ENCODE results near the gene USH2A.

Gene USH2A, protein sequence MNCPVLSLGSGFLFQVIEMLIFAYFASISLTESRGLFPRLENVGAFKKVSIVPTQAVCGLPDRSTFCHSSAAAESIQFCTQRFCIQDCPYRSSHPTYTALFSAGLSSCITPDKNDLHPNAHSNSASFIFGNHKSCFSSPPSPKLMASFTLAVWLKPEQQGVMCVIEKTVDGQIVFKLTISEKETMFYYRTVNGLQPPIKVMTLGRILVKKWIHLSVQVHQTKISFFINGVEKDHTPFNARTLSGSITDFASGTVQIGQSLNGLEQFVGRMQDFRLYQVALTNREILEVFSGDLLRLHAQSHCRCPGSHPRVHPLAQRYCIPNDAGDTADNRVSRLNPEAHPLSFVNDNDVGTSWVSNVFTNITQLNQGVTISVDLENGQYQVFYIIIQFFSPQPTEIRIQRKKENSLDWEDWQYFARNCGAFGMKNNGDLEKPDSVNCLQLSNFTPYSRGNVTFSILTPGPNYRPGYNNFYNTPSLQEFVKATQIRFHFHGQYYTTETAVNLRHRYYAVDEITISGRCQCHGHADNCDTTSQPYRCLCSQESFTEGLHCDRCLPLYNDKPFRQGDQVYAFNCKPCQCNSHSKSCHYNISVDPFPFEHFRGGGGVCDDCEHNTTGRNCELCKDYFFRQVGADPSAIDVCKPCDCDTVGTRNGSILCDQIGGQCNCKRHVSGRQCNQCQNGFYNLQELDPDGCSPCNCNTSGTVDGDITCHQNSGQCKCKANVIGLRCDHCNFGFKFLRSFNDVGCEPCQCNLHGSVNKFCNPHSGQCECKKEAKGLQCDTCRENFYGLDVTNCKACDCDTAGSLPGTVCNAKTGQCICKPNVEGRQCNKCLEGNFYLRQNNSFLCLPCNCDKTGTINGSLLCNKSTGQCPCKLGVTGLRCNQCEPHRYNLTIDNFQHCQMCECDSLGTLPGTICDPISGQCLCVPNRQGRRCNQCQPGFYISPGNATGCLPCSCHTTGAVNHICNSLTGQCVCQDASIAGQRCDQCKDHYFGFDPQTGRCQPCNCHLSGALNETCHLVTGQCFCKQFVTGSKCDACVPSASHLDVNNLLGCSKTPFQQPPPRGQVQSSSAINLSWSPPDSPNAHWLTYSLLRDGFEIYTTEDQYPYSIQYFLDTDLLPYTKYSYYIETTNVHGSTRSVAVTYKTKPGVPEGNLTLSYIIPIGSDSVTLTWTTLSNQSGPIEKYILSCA (N-terminal part only)

GRCh38 chr1:216422821-216423520 is at the start of gene USH2A:
USH2A (minus strand) TSS chr1:216423448; CDS start chr1:216422336, 1,112 bp downstream.
- in situ Hi-C loops (cut with MboI; ENCODE audit: low sequenced_read_pairs): no loop called here

GRCh38 chr1:216466162-216466801 is 43.0 kb upstream of the USH2A start:
- in situ Hi-C loops (cut with MboI; ENCODE audit: low sequenced_read_pairs): no loop called here

- in situ Hi-C loops (cut with MboI; ENCODE audit: low sequenced_read_pairs): no loop called here
Measured at GRCh38 chr1:216464489-216464888, 41.2 kb upstream of the USH2A start.

DNA sequence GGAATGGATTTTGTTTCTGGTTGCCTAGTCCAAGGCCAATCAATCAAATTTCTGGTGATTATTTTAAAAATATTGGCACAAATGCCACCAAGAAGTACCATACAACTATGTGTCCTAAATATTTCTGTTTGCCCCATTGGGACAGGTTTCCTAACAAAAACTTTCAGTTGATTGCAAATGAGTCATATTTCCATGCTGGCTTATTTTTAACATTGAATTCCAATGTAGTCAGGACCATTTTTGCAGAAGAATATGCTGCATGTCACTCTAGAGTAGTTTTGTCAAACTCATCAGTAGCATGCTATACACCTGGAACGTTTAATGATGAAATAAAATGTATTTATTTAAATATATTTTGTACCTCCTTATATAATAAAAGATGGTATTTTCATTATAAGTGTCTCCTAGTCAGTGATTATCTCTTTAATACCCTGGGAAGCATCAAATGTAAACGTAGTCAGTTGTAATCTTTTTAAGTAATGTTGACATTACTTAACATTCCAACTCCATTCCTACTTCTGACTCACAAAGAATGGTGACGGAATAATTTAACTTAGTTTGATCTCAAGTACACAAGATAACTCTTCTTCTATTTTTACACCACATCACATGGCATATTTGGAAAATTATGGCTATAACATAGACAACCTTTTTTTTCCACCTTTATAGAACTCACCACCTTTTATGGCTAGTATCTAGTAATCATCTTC is 39.0 kb upstream of the USH2A start:
- in situ Hi-C loops (cut with MboI; ENCODE audit: low sequenced_read_pairs): no loop called here

DNA sequence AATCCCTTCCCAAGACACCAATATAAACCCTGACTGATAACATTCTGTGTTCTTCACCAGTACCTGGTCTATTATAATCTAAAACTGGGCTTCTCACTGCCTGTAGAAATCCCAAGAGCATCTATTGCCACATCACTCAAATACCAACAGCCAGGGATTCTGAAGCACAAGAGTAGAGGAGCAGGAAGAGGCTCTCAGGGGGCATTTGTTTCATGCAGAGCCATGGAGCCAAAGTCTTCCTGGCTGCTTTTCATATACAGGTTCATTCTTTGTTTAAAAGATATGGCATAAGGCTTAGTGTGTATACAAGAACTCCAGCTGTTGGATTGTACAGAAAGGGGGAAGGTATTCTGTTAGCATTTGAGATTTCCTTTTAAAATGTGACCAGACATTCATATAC is 38.2 kb upstream of the USH2A start:
- in situ Hi-C loops (cut with MboI; ENCODE audit: low sequenced_read_pairs): no loop called here

DNA sequence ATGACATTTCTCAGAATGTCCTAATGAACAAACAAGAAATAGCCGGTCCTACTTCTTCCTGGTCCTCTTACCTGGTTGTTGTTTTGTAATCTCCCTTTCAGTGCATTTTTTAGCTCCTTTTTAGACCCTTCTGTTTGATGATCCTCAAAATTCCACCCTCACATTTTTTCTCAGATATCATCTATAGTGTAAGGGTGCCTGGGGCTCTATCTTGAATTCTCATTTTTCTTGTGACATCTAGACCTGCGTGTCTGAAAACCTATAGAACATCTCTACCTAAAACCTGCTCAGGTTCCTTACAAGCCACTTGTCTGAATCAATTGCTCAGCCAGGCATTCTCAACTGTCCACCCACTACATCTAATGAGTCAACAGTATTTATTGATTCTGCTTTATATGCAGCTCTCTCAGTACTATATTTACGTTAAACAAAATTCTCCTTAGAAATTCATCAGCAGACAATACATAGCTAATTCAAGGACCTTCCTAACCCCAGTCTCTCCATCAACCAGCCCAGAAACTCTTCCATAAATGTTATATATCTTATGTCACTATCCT is 36.5 kb upstream of the USH2A start:
- in situ Hi-C loops (cut with MboI; ENCODE audit: low sequenced_read_pairs): no loop called here

DNA sequence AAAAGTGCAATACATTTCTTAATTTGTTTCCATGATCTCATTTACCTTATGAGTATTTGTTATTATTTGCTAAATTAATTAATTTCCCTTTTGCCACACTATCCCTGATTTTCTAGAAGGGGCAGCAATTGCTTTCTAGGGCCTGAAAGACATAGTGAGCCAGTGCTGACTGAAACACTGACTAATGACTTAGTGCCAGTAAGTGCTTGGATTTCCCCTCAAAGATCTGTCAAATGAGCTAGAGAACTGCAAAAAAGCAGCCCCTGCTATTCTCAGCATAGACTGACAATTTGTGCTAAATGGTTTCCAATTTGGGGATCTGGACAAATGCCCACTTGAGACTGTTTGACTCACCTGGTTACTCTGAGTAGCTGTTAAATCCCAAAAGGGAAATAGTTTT is 35.6 kb upstream of the USH2A start:
- in situ Hi-C loops (cut with MboI; ENCODE audit: low sequenced_read_pairs): no loop called here

DNA sequence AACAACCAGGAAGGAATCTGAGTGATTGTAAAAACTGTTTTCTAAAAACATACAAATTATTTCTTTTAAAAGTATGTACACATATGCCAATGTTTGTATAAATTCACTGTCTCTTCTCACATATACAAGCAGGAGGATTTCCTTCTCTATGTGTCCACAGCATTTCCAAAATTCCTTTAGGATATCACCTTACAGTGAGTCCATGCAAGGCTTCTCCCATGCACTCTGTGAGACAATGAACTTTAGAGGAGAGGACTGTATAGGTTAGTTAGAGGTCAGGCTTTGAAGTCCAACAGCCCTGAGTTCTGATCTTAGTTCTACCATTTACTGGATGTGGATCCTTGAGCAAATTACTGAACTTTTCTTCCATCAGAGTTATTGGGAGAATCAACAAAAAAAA is 34.1 kb upstream of the USH2A start:
- in situ Hi-C loops (cut with MboI; ENCODE audit: low sequenced_read_pairs): no loop called here

- in situ Hi-C loops (cut with MboI; ENCODE audit: low sequenced_read_pairs): no loop called here
Measured at GRCh38 chr1:216456682-216457081, 33.4 kb upstream of the USH2A start.

DNA sequence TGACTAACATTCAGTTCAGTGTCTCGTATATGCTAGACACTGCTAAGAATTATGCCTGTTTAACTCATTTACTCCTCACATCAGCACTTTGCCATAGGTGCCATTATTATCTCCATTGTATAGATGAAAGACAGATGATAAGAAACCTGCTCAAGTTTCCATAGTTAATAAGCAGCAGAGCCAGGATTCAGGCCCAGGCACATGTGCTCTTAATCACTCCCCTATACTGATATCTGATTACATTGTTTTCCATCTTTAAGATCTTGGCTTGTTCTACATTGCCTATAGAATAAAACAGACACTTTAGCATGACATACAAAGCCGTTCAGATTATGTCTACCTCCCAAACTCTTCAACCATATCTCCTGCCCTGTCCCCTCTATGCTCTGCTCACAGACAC is 30.5 kb upstream of the USH2A start:
- in situ Hi-C loops (cut with MboI; ENCODE audit: low sequenced_read_pairs): no loop called here

DNA sequence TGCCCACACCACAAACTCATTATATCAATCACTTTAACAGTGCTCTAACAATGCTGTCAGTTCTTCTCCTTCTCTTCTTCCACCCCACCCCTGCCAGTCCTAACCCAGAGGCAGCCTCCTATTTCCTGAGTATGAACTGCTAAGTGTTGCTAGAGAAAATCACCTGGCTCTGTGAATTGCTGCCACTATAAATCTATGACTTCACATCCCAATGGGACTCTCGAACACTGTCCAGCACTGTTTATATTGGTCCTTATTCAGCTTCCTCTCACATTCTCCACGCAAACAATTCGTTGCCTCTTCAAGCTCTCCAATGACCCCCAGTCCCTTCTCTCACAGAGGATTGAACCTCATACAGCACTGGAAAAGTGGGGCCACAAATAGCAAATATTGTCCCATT is 27.0 kb upstream of the USH2A start:
- in situ Hi-C loops (cut with MboI; ENCODE audit: low sequenced_read_pairs): no loop called here

DNA sequence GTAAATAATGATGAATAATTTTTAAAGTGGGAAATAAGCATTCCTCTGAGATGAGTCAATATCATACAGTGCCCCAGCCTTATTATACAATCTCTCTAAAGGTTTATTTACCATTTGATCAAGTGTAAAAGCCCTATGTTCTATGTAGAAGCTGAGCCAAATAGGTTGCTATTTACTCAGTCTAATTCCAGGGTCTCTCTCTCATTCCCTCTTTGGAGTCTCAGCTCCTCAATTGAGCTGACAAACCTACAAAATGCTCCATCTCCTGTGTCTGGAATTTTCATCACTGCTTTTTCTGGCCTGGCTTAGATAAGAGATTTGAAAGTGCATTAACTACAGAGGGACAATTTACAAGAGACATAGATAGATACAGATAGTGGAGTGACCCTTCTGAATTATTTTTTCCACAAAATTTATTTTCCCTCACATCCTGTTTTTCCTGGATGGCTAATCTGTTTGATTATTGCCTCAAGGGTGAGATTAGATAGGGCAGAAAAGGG is 24.8 kb upstream of the USH2A start:
- in situ Hi-C loops (cut with MboI; ENCODE audit: low sequenced_read_pairs): no loop called here

GRCh38 chr1:216437603-216438002 is 14.4 kb upstream of the USH2A start:
- in situ Hi-C loops (cut with MboI; ENCODE audit: low sequenced_read_pairs): no loop called here

DNA sequence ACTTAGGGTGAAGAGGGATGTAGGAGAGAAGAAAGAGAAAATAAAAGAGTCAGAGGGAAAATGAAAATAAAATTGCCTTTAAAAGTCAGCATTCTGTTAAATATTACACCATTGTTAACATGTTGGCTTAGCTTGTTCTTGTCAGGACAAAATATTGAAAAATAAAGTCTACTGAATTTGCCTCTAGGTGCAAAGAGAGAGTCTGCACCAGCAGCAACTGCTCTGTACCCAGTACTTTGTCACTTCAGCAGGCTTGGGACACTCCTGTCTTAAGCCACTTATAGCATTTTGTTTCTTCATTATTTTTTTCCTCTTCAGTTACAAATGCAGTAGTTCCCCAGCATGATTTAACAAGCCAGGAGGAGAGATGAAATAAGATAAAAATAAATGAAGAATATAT is 11.0 kb upstream of the USH2A start:
- in situ Hi-C loops (cut with MboI; ENCODE audit: low sequenced_read_pairs): no loop called here

GRCh38 chr1:216433175-216433574 is 9.9 kb upstream of the USH2A start:
- in situ Hi-C loops (cut with MboI; ENCODE audit: low sequenced_read_pairs): no loop called here

DNA sequence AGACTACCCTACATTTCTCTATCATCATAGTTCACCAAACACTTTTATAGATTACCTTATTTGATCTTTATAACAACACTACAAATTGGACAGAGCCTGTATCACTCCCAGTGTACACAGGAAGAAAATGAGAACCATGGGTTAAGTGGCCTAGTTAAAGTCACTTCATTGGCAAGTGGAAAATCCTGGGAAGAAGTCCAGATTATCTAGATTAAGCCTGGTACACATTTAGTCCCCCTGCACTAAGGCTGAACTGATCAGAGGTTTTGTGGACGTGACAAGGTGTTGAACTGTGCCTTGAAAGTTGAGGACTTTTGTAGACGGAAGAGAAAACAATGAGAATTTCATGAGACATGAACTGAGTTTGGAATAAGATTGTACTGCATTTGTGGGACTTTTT is 7.5 kb upstream of the USH2A start:
- in situ Hi-C loops (cut with MboI; ENCODE audit: low sequenced_read_pairs): no loop called here

DNA sequence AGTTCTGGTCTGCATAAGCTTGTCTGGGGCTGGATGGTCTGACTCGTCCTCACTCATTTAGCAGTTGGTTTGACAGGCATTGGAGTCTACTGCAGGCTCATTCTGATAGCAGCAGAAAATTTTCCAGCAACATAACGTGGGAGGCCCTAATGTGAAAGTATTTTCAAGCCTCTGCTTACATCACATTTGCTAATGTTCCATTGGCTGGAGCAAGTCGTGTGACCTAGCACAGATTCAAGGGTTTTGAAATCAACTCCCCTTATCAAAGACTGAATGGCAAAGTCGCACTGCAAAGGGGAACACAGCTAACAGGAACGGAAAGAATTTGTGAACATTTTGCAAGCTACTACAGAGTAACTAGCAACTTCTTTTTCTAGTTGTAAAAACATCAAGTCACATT is 2.3 kb upstream of the USH2A start:
- in situ Hi-C loops (cut with MboI; ENCODE audit: low sequenced_read_pairs): no loop called here

GRCh38 chr1:216420746-216421145 is 2.5 kb downstream of the USH2A start:
- in situ Hi-C loops (cut with MboI; ENCODE audit: low sequenced_read_pairs): no loop called here

- in situ Hi-C loops (cut with MboI; ENCODE audit: low sequenced_read_pairs): no loop called here
Measured at GRCh38 chr1:216420263-216420662, 3.0 kb downstream of the USH2A start.
